SU-DHL-6 (cell line): Measurements from ENCODE around the gene AGO3.

Source experiments
- H2AFZ ChIP-seq: fragments of 200-600 bp; sonication (generic); 2 replicates; pipeline ENCODE4 v1.6.1; 2014; ENCODE audit warnings: low read depth, mild to moderate bottlenecking, moderate library complexity, mixed read lengths, antibody characterized with exemption, low read length; ENCODE audit not compliant: severe bottlenecking
- H3F3A ChIP-seq: fragments of 200-600 bp; shearing (Covaris generic); 2 replicates; pipeline ENCODE4 v1.6.0; 2016; ENCODE audit warnings: antibody characterized with exemption, mild to moderate bottlenecking; ENCODE audit not compliant: insufficient read depth
- H3K27ac ChIP-seq: fragments of 200-600 bp; sonication (generic); 2 replicates; pipeline ENCODE4 v1.5.1; 2016; ENCODE audit warnings: low read depth, mild to moderate bottlenecking, low read length, moderate library complexity, mixed read lengths
- H3K27me3 ChIP-seq: fragments of 200-600 bp; sonication (generic), shearing (Covaris generic); 2 replicates; pipeline ENCODE4 v1.6.0; 2014; ENCODE audit warnings: mild to moderate bottlenecking, low read length
- H3K36me3 ChIP-seq: fragments of 200-600 bp; sonication (generic); 2 replicates; pipeline ENCODE4 v1.6.1; 2014; ENCODE audit warnings: mild to moderate bottlenecking, low read length, mixed read lengths
- H3K4me2 ChIP-seq: fragments of 300-600, 200-600 bp; shearing (Covaris generic), sonication (generic); 2 replicates; pipeline ENCODE4 v1.6.0; 2014; ENCODE audit warnings: low read length, low read depth, mild to moderate bottlenecking; ENCODE audit not compliant: poor library complexity, severe bottlenecking
- H3K4me3 ChIP-seq: fragments of 200-600 bp; sonication (generic); 2 replicates; pipeline ENCODE4 v1.5.1; 2014; ENCODE audit warnings: antibody characterized with exemption, low read length, mild to moderate bottlenecking, mixed read lengths; ENCODE audit not compliant: insufficient read depth, poor library complexity, severe bottlenecking
- H3K79me2 ChIP-seq: fragments of 200-600 bp; sonication (generic); 2 replicates; pipeline ENCODE4 v1.6.1; 2014; ENCODE audit warnings: mild to moderate bottlenecking, low read length, moderate library complexity; ENCODE audit not compliant: insufficient read depth
- H3K9ac ChIP-seq: fragments of 200-600 bp; sonication (generic); 2 replicates; pipeline ENCODE4 v1.7.0; 2014; ENCODE audit warnings: mild to moderate bottlenecking, low read length
- H3K9me2 ChIP-seq: fragments of 200-600 bp; sonication (generic); replicated peaks from 2 replicates; pipeline ENCODE4 v1.6.1; 2014; ENCODE audit warnings: low read length; ENCODE audit not compliant: insufficient read depth
- H3K9me3 ChIP-seq: fragments of 200-600 bp; sonication (generic); 2 replicates; pipeline ENCODE4 v1.6.1; 2014; ENCODE audit warnings: low read length, mixed read lengths; ENCODE audit not compliant: insufficient read depth
- H4K20me1 ChIP-seq: fragments of 200-600 bp; sonication (generic); 2 replicates; pipeline ENCODE4 v1.6.1; 2014; ENCODE audit warnings: low read depth, mild to moderate bottlenecking, antibody characterized with exemption, low read length, moderate library complexity, mixed read lengths
- EZH2phosphoT487 ChIP-seq: fragments of 200-600 bp; sonication (generic), shearing (Covaris generic); conservative IDR thresholded peaks from 2 replicates; pipeline ENCODE4 v1.6.1; 2018; ENCODE audit warnings: mild to moderate bottlenecking, antibody characterized with exemption, low read length, moderate library complexity, mixed read lengths
- TF ChIP-seq, protein P1 (sequence below): fragments of 200-600 bp; sonication (generic); IDR thresholded peaks from one replicate; pipeline ENCODE4 v1.5.1; 2017; ENCODE audit warnings: antibody characterized with exemption, mild to moderate bottlenecking, low read length, moderate library complexity; ENCODE audit not compliant: insufficient read depth, poor library complexity, severe bottlenecking

The AGO3 gene

DNA sequence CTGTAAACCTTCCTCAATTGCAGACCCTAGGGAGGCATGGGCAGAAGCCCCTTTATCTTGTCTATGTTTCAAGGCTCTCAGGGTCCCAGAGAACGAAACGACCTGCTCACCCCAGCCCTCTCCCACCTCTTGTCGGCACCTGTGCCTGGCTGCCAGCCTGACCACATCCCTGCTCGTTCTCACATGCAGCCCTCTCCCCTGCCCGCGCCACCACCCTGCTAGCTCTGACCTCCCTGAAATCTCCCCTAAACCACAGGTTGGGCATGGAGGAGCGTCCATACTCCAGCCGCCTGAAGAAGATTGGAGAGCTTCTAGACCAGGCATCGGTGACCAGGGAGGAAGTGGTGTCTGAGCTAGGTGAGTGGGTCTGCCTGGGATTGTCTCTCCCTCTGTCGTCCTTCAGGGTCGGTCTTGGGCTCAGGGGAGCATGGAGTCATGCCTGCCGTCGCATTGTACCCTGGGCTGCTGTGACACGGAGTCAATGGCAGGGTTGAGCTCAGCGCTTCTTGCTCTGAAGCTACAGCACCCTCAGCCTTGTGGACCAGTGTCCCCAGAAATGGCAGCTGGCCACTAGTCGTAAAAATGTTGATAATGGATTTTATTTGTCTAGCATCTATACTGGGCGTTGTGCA, 161.4 kb downstream of the AGO3 start:
- H3K36me3 ChIP-seq = no peaks in the 10 kb centered on the region
- H3K4me3 ChIP-seq = no peak overlapping the region
- no peak overlapping the region for H3K4me2 ChIP-seq
- TF ChIP-seq, protein P1, sequence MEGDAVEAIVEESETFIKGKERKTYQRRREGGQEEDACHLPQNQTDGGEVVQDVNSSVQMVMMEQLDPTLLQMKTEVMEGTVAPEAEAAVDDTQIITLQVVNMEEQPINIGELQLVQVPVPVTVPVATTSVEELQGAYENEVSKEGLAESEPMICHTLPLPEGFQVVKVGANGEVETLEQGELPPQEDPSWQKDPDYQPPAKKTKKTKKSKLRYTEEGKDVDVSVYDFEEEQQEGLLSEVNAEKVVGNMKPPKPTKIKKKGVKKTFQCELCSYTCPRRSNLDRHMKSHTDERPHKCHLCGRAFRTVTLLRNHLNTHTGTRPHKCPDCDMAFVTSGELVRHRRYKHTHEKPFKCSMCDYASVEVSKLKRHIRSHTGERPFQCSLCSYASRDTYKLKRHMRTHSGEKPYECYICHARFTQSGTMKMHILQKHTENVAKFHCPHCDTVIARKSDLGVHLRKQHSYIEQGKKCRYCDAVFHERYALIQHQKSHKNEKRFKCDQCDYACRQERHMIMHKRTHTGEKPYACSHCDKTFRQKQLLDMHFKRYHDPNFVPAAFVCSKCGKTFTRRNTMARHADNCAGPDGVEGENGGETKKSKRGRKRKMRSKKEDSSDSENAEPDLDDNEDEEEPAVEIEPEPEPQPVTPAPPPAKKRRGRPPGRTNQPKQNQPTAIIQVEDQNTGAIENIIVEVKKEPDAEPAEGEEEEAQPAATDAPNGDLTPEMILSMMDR = no peak
- TF ChIP-seq EZH2phosphoT487 = no peak
- H3K9me2 ChIP-seq = no peaks in the 10 kb centered on the region
- no peak overlapping the region for H2AFZ ChIP-seq
- no peak overlapping the region for H3K27ac ChIP-seq
- no peak overlapping the region for H3K9ac ChIP-seq
- no peaks in the 10 kb centered on the region for H3K27me3 ChIP-seq
- no peaks in the 10 kb centered on the region for H4K20me1 ChIP-seq
- H3K9me3 ChIP-seq = no peaks in the 10 kb centered on the region
- no peaks in the 10 kb centered on the region for H3F3A ChIP-seq
- H3K79me2 ChIP-seq = peaks cover 14% of the 10 kb centered on the region

DNA sequence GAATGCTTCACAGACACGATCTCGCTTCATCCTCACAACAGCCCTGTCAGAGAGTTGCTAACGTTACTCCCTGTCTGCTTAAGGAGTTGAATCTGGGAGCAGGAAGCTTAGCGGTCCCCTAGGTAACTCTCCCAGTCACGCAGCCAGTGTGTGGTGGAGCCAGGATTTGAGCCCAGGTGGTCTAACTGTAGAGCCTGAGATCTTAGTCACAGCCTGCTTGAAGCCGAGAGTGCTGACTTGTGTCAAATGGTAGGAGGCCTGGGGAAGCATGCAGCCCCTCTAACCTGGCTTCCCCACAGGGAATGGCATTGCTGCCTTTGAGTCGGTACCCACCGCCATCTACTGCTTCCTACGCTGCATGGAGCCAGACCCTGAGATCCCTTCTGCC, 161.9 kb downstream of the AGO3 start:
- H3K4me2 ChIP-seq = no peak overlapping the region
- H3K27me3 ChIP-seq = no peaks in the 10 kb centered on the region
- no peak overlapping the region for H3K27ac ChIP-seq
- no peaks in the 10 kb centered on the region for H3F3A ChIP-seq
- H3K36me3 ChIP-seq = no peaks in the 10 kb centered on the region
- no peak overlapping the region for H2AFZ ChIP-seq
- H3K9ac ChIP-seq = no peak overlapping the region
- no peaks in the 10 kb centered on the region for H4K20me1 ChIP-seq
- H3K9me3 ChIP-seq = no peaks in the 10 kb centered on the region
- no peak for TF ChIP-seq EZH2phosphoT487
- TF ChIP-seq, protein P1 = no peak
- no peaks in the 10 kb centered on the region for H3K9me2 ChIP-seq
- H3K79me2 ChIP-seq = peaks cover 14% of the 10 kb centered on the region
- H3K4me3 ChIP-seq = no peak overlapping the region

DNA sequence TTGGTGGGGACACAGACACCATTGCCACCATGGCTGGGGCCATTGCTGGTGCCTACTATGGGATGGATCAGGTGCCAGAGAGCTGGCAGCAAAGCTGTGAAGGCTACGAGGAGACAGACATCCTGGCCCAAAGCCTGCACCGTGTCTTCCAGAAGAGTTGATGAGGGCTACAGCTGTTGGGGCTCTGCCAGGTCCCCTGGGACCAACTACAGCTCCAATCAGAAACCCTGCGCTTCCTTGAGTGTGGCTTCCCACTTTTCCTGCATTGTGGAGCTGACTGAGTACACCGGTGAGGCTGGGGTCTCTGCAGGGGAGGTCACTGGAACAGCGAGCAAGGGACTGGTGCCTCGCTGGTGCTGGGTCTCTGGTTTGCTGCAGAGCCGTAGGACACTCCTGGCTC, 162.3 kb downstream of the AGO3 start:
- Histone ChIP-seq H3K27ac (no peak overlapping the region), H3K9me3 (no peaks in the 10 kb centered on the region), H3K79me2 (peaks cover 14% of the 10 kb centered on the region), H3K4me2 (no peak overlapping the region), H3K27me3 (no peaks in the 10 kb centered on the region), H3K4me3 (no peak overlapping the region), H3K36me3 (no peaks in the 10 kb centered on the region), H3K9ac (no peak overlapping the region), H2AFZ (no peak overlapping the region), H3K9me2 (no peaks in the 10 kb centered on the region), H3F3A (no peaks in the 10 kb centered on the region), H4K20me1 (no peaks in the 10 kb centered on the region)
- no peak for TF ChIP-seq EZH2phosphoT487

DNA sequence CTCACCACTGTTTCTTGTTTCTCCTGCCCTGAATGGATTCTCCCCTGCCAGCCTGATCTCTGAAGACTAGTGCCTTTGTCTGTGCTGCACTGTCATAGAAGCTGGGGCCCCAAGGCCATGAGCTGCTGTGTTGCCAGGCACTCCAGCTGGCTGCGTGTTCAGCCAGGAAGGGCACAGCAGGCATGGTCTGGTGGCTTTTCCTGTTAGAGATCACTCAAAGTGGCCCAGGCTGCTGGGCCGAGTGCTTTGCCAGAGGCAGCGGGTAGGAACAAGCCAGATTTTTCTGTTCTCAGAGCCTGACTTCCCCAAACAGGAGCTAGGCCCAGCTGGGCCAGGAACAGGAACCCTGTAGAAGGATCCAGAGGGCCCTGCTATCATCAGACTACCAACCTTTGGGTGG, 163.0 kb downstream of the AGO3 start:
- Histone ChIP-seq H3K4me2 (no peak overlapping the region), H3K9ac (no peak overlapping the region), H3K4me3 (no peak overlapping the region), H3F3A (no peaks in the 10 kb centered on the region), H2AFZ (no peak overlapping the region), H3K27ac (no peak overlapping the region), H3K9me2 (no peaks in the 10 kb centered on the region), H4K20me1 (no peaks in the 10 kb centered on the region), H3K79me2 (peaks cover 14% of the 10 kb centered on the region), H3K9me3 (no peaks in the 10 kb centered on the region), H3K27me3 (no peaks in the 10 kb centered on the region), H3K36me3 (no peaks in the 10 kb centered on the region)
- no peak for TF ChIP-seq EZH2phosphoT487
